ENCODE measurements around the gene SLMAP.

DNA sequence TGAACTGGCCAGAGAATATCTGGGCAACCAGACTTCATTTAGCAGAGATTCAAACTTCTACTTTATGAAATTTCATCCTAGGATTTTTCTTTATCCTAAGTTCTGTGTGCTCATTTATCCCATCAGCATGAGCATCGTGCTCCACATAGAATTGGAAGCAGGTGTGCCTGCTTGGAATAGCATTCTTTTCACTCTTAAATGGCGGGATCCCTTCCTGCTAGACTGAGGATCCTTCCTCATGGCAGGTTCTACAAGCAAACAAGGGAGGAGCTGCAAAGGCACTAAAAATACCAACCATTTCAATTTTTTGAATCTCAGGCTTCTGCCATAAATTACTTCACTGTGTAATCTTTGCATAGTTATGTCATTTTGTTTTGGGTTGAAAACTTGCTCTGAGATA, 177.5 kb downstream of the SLMAP start:
- TF ChIP-seq TAF1 (IDR thresholded peaks at IDR 0.05; ENCODE audit: low read depth, low read length) (no peak), POLR2AphosphoS5 (IDR thresholded peaks at IDR 0.05; ENCODE audit: low read depth, low read length) (no peak), POLR2A (IDR thresholded peaks at IDR 0.05; ENCODE audit: low read depth, low read length) (no peak)
